OCI-LY1 (cell line): ENCODE data around the gene MME.

ENCODE experiments used
- H2AFZ ChIP-seq: fragments of 200-600 bp; sonication (generic), shearing (Covaris generic); 2 replicates; pipeline ENCODE4 v1.6.0; 2014; ENCODE audit warnings: antibody characterized with exemption, mild to moderate bottlenecking, low read length
- H3F3A ChIP-seq: fragments of 200-600 bp; sonication (generic), shearing (Covaris generic); 2 replicates; pipeline ENCODE4 v1.6.0; 2014; ENCODE audit warnings: mild to moderate bottlenecking, antibody characterized with exemption, low read length, moderate library complexity; ENCODE audit not compliant: insufficient read depth
- H3K27ac ChIP-seq: fragments of 200-600 bp; sonication (generic); 2 replicates; pipeline ENCODE4 v1.5.1; 2014; ENCODE audit warnings: low read length, mixed run types, mild to moderate bottlenecking, low read depth; ENCODE audit not compliant: poor library complexity, severe bottlenecking
- H3K27me3 ChIP-seq: fragments of 200-600 bp; sonication (generic); 2 replicates; pipeline ENCODE4 v1.6.0; 2014; ENCODE audit warnings: antibody characterized with exemption, mild to moderate bottlenecking, low read length, moderate library complexity; ENCODE audit not compliant: insufficient read depth
- H3K36me3 ChIP-seq: fragments of 200-600 bp; sonication (generic); 2 replicates; pipeline ENCODE4 v1.6.1; 2014; ENCODE audit warnings: mild to moderate bottlenecking, antibody characterized with exemption, low read length, moderate library complexity, mixed read lengths; ENCODE audit not compliant: insufficient read depth
- H3K4me1 ChIP-seq: fragments of 200-600 bp; sonication (generic); 2 replicates; pipeline ENCODE4 v1.5.1; 2014; ENCODE audit warnings: mild to moderate bottlenecking, low read length, moderate library complexity; ENCODE audit not compliant: insufficient read depth, severe bottlenecking
- H3K4me2 ChIP-seq: fragments of 200-600 bp; sonication (generic), shearing (Covaris generic); 2 replicates; pipeline ENCODE4 v1.6.1; 2014; ENCODE audit warnings: low read length
- H3K4me3 ChIP-seq: fragments of 200-600 bp; sonication (generic); 2 replicates; pipeline ENCODE4 v1.5.1; 2014; ENCODE audit warnings: low read length, low read depth, mild to moderate bottlenecking, mixed read lengths; ENCODE audit not compliant: poor library complexity, severe bottlenecking
- H3K79me2 ChIP-seq: fragments of 200-600 bp; shearing (Covaris generic); 2 replicates; pipeline ENCODE4 v1.6.1; 2016; ENCODE audit warnings: mixed run types, low read length, mixed read lengths; ENCODE audit not compliant: insufficient read depth
- H3K9ac ChIP-seq: fragments of 200-600 bp; sonication (generic), shearing (Covaris generic); 2 replicates; pipeline ENCODE4 v1.6.1; 2014; ENCODE audit warnings: mild to moderate bottlenecking, low read length, mixed read lengths
- H3K9me2 ChIP-seq: fragments of 200-600 bp; sonication (generic), shearing (Covaris generic); 2 replicates; pipeline ENCODE4 v1.6.1; 2014; ENCODE audit warnings: low read depth, mild to moderate bottlenecking, low read length, mixed read lengths
- H3K9me3 ChIP-seq: fragments of 200-600 bp; shearing (Covaris generic); 2 replicates; pipeline ENCODE4 v1.6.1; 2014; ENCODE audit warnings: low read length, mixed read lengths
- H4K20me1 ChIP-seq: fragments of 200-600 bp; sonication (generic), shearing (Covaris generic); 2 replicates; pipeline ENCODE4 v1.6.0; 2016; ENCODE audit warnings: mild to moderate bottlenecking, low read length; ENCODE audit not compliant: insufficient read depth
- EZH2 ChIP-seq: fragments of 200-600 bp; sonication (generic), shearing (Covaris generic); IDR thresholded peaks from 2 replicates; pipeline ENCODE4 v1.8.0; 2017; ENCODE audit warnings: borderline replicate concordance, mixed run types, mild to moderate bottlenecking, antibody characterized with exemption, low read length, moderate library complexity, mixed read lengths
- TF ChIP-seq, protein P1 (sequence below): fragments of 200-600 bp; sonication (generic), shearing (Covaris generic); IDR thresholded peaks from 2 replicates; pipeline ENCODE4 v1.5.1; 2017; ENCODE audit warnings: mild to moderate bottlenecking, antibody characterized with exemption, low read length, moderate library complexity, mixed read lengths

MME gene

DNA sequence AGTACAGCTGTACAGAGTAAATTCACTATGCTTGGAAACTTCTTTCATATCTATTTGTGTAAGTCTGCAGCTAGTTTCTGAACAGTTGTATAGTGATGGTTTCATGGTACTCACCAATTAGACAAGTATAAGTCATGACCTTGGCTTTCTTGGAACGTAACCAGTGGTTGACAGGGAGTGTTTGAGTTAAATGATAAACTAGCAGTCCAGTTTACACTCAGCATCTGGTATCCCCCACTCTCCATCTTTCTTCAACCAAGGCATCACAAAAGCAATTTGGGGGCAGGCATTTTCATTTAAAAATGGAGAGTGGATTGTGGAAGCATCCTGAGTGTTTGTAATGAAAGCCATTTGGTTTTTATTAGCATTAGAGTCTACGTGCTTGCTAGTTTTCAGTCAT, 26.0 kb downstream of the MME start:
- no peak overlapping the region; the same call in 1 of the 2 replicates for H3K4me2 ChIP-seq

DNA sequence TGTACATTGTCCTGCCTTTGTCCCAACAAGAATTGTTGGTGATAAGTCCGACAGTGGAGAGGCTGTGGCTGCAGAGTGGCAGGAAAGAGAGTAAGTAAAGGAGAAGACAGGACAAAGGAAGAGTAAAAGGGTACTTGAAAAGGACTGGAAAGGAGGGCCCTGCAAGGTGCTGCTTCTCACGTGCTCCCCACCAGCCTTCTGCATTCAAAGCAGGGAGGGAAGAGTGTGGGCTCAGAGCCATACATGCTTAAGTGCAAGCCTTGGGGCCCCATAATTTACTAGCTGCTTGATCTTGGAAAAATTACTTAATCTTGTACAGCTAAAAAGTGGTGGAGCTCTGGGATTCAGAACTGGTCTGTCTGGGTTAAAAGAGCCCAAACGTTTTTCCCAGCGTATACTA, 29.9 kb downstream of the MME start:
- TF ChIP-seq, protein P1, sequence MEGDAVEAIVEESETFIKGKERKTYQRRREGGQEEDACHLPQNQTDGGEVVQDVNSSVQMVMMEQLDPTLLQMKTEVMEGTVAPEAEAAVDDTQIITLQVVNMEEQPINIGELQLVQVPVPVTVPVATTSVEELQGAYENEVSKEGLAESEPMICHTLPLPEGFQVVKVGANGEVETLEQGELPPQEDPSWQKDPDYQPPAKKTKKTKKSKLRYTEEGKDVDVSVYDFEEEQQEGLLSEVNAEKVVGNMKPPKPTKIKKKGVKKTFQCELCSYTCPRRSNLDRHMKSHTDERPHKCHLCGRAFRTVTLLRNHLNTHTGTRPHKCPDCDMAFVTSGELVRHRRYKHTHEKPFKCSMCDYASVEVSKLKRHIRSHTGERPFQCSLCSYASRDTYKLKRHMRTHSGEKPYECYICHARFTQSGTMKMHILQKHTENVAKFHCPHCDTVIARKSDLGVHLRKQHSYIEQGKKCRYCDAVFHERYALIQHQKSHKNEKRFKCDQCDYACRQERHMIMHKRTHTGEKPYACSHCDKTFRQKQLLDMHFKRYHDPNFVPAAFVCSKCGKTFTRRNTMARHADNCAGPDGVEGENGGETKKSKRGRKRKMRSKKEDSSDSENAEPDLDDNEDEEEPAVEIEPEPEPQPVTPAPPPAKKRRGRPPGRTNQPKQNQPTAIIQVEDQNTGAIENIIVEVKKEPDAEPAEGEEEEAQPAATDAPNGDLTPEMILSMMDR, result no peak
- Histone ChIP-seq H3K4me2 (peak overlapping the region; percentile 64), H3K27ac (peak overlapping the region; percentile 99), H3K4me3 (peak overlapping the region; percentile 53), H3K9ac (peak overlapping the region; percentile 86), H3K27me3 (no peaks in the 10 kb centered on the region), H4K20me1 (no peaks in the 10 kb centered on the region), H3K79me2 (peaks cover 35% of the 10 kb centered on the region), H3K9me3 (no peaks in the 10 kb centered on the region), H2AFZ (no peak overlapping the region), H3K4me1 (peaks cover 100% of the 10 kb centered on the region), H3F3A (peaks cover 34% of the 10 kb centered on the region), H3K36me3 (peaks cover 68% of the 10 kb centered on the region), H3K9me2 (no peaks in the 10 kb centered on the region)

More for the DNA sequence above, 26.0 kb downstream of the MME start:
- peak overlapping the region; percentile 99 for H3K27ac ChIP-seq
- TF ChIP-seq, protein P1, result no peak
- TF ChIP-seq EZH2, result no peak
- H3K27me3 ChIP-seq, result no peaks in the 10 kb centered on the region
- peak overlapping the region; percentile 17; the same call in 1 of the 2 replicates for H3K9ac ChIP-seq
- peaks cover 98% of the 10 kb centered on the region for H3K4me1 ChIP-seq
- H4K20me1 ChIP-seq, result no peaks in the 10 kb centered on the region
- no peaks in the 10 kb centered on the region for H3K9me2 ChIP-seq
- peaks cover 83% of the 10 kb centered on the region for H3K36me3 ChIP-seq
- H3K9me3 ChIP-seq, result no peaks in the 10 kb centered on the region
- H3K79me2 ChIP-seq, result peaks cover 59% of the 10 kb centered on the region
- peaks cover 21% of the 10 kb centered on the region for H3F3A ChIP-seq
- no peak overlapping the region for H3K4me3 ChIP-seq
- H2AFZ ChIP-seq, result no peak overlapping the region

DNA sequence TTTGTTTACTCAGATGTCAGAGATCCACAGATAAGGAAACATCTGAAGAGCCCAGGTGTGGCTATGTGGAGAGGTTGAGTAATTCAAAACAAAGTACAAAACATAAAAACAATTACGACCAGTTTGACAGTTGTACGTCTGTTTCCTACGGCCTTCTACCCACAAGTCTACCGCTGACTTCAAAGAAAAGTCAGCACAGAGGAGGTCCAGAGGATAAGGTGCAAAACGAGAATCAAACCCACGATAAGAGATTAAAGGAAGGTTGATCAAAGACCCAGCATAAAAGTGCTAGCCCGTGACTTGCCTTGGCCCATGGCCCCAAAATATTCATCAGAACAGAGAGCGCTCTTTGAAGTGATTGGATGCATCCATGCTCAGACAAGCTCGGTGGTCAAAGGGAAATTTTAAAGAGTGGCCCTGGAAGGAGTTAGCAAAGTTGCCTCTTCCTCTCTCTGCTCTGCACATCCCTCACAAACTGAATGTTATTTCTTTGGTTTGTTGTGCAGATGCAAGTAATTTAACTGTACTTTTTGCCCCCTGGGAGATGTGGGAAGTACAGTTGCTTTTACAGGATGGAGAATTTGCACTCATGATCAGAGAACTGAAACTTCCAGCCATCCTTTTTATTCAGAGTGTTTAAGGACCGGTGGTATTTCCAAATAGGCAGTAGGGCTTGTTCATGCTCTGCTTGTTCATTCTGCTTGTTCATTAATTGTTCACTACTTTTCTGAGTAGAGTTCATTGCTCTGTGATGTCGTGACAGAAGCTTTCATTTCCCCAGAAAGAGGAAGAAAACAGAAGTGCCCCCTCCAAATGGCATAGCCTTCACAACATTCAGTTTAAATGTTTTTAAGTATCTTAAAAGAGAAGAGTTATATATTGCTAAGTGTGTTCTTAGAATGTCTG, 31.1 kb downstream of the MME start:
- Histone ChIP-seq H3K9me3 (no peaks in the 10 kb centered on the region), H2AFZ (no peak overlapping the region), H3K4me1 (peaks cover 100% of the 10 kb centered on the region), H3K9me2 (no peaks in the 10 kb centered on the region), H3K27me3 (no peaks in the 10 kb centered on the region), H3K4me2 (peak overlapping the region; percentile 64), H3K79me2 (peaks cover 33% of the 10 kb centered on the region), H3K27ac (peak overlapping the region; percentile 99), H3K36me3 (peaks cover 68% of the 10 kb centered on the region), H3K4me3 (peak overlapping the region; percentile 53), H4K20me1 (no peaks in the 10 kb centered on the region), H3F3A (peaks cover 34% of the 10 kb centered on the region), H3K9ac (peak overlapping the region; percentile 86)
- TF ChIP-seq, protein P1, result no peak
- TF ChIP-seq EZH2, result no peak
